Measurements from ENCODE around the gene ESAM.
"Not testable (repeated sequence)": the region's sequence is repeated elsewhere in the genome, so short reads cannot be mapped to it uniquely, and the experiment has no call there.

Gene ESAM

GRCh38 chr11:124762105-124762623, at the start of gene ESAM:
Gene ESAM (minus strand): TSS chr11:124762290. CDS start chr11:124762154, 136 bp downstream.
- no peak for DNase-seq

GRCh38 chr11:124811399-124812125, 49.5 kb upstream of the ESAM start:
- DNase-seq, result no peak

GRCh38 chr11:124807660-124808270, 45.7 kb upstream of the ESAM start:
- DNase-seq, result peak in 1 of 2 experiments; percentile 37

- DNase-seq, result no peak
Observed at GRCh38 chr11:124807201-124807600, 45.1 kb upstream of the ESAM start.

- DNase-seq, result no peak
Observed at GRCh38 chr11:124804884-124805283, 42.8 kb upstream of the ESAM start.

GRCh38 chr11:124801636-124802312, 39.7 kb upstream of the ESAM start:
- no peak for DNase-seq

- DNase-seq, result no peak
Observed at GRCh38 chr11:124801014-124801413, 38.9 kb upstream of the ESAM start.

GRCh38 chr11:124800226-124800929, 38.3 kb upstream of the ESAM start, which contains the start of gene MSANTD2:
Gene MSANTD2 (minus strand): TSS chr11:124800406. CDS start chr11:124800380, 26 bp downstream.
- DNase-seq, result peak; percentile 28 to 42

GRCh38 chr11:124799348-124800225, 37.5 kb upstream of the ESAM start:
- DNase-seq, result no peak

GRCh38 chr11:124798991-124799347, 36.9 kb upstream of the ESAM start:
- DNase-seq, result no peak

- DNase-seq, result no peak
Observed at GRCh38 chr11:124796312-124796711, 34.2 kb upstream of the ESAM start.

- no peak for DNase-seq
Observed at GRCh38 chr11:124793466-124794278, 31.6 kb upstream of the ESAM start.

GRCh38 chr11:124791626-124792341, 29.7 kb upstream of the ESAM start:
- DNase-seq, result no peak

GRCh38 chr11:124788521-124788920, 26.4 kb upstream of the ESAM start:
- no peak for DNase-seq

- DNase-seq, result no peak
Observed at GRCh38 chr11:124784051-124784450, 22.0 kb upstream of the ESAM start.

GRCh38 chr11:124783002-124783401, 20.9 kb upstream of the ESAM start:
- DNase-seq, result no peak

- no peak for DNase-seq
Observed at GRCh38 chr11:124779568-124779967, 17.5 kb upstream of the ESAM start.

GRCh38 chr11:124778281-124778680, 16.2 kb upstream of the ESAM start:
- no peak for DNase-seq

- DNase-seq, result no peak
Observed at GRCh38 chr11:124776865-124777645, 15.0 kb upstream of the ESAM start.

- DNase-seq, result not testable (repeated sequence)
Observed at GRCh38 chr11:124770959-124771358, 8.9 kb upstream of the ESAM start.
